ENCODE data around the gene NCMAP.

GRCh38 chr1:24588573-24588972 lies 32.7 kb downstream of the NCMAP start:
- no peak for TF ChIP-seq CTCF (conservative IDR thresholded peaks at IDR 0.05; ENCODE audit: low read depth, low read length)
- no peak for TF ChIP-seq EZH2 (IDR thresholded peaks at IDR 0.05; ENCODE audit: borderline replicate concordance, low read depth, low read length, poor library complexity, severe bottlenecking)
